Panc1 (cell line): Measurements from ENCODE around the gene TRIM44. TPM values are rescaled to one million over a fixed set of nuclear protein-coding genes. Genes with fewer than 3 reads are reported as not detected.
"Not testable (repeated sequence)": the region's sequence is repeated elsewhere in the genome, so short reads cannot be mapped to it uniquely, and the experiment has no call there.

Experiments
- ATAC-seq: fragments of 200-7000 bp; cut with Tn5 transposase; 2 replicates; pipeline ENCODE4 v1.9.1; 2020; ENCODE audit warnings: mild to moderate bottlenecking, moderate library complexity
- BruUV-seq: library from RNA; stranded (reverse); fragments of 400-500 nt; replicated peaks from 2 replicates; lab custom pipeline; 2021; lab: Mats Ljungman, UMichigan
- CTCF ChIA-PET: fragments of 300-600 bp; sonication (Branson Sonifier 250); formaldehyde crosslinking; loops from one replicate; lab custom pipeline; 2022; ENCODE audit warnings: antibody characterized with exemption; lab: Charles Lee
- POLR2A ChIA-PET: fragments of 300-600 bp; sonication (Branson Sonifier 250); formaldehyde crosslinking; loops from one replicate; lab custom pipeline; 2022; ENCODE audit warnings: antibody characterized with exemption; lab: Charles Lee
- DNase-seq: peaks from one replicate; pipeline ENCODE4 v3.0.0-alpha.2; 2010; ENCODE audit warnings: low read depth, low spot score
- H3K27ac ChIP-seq: 2 replicates; pipeline ENCODE4 v1.5.1; 2011; ENCODE audit warnings: mild to moderate bottlenecking, low read length, inconsistent platforms
- H3K27me3 ChIP-seq: fragments of 200-500 bp; sonication (Bioruptor generic); 2 replicates; pipeline ENCODE4 v1.6.0; 2014; ENCODE audit warnings: low read length, inconsistent platforms; ENCODE audit not compliant: control insufficient read depth, insufficient read depth
- H3K36me3 ChIP-seq: fragments of 200-500 bp; sonication (Bioruptor generic); 2 replicates; pipeline ENCODE4 v1.5.1; 2014; ENCODE audit warnings: inconsistent platforms, mild to moderate bottlenecking, low read length, moderate library complexity; ENCODE audit not compliant: control insufficient read depth, insufficient read depth
- H3K4me1 ChIP-seq: 2 replicates; pipeline ENCODE4 v1.5.1; 2011; ENCODE audit warnings: inconsistent platforms, mild to moderate bottlenecking, low read length, moderate library complexity; ENCODE audit not compliant: control insufficient read depth, insufficient read depth
- H3K4me3 ChIP-seq, 2 experiments: 2 replicates each; pipeline ENCODE4 v1.5.1; 2011 to 2012; ENCODE audit warnings: low read depth in 2 of 2, low read length in 2 of 2, mild to moderate bottlenecking in 2 of 2, inconsistent platforms in 1 of 2, moderate library complexity in 1 of 2
- H3K9me3 ChIP-seq: fragments of 200-500 bp; sonication (Bioruptor generic); 2 replicates; pipeline ENCODE4 v1.5.1; 2014; ENCODE audit warnings: low read depth, mild to moderate bottlenecking, inconsistent platforms, low read length, moderate library complexity; ENCODE audit not compliant: control insufficient read depth, insufficient read depth
- SIN3A ChIP-seq: IDR thresholded peaks from 2 replicates; pipeline ENCODE4 v1.6.1; 2012; ENCODE audit warnings: low read depth, mild to moderate bottlenecking, low read length, moderate library complexity, borderline replicate concordance; ENCODE audit not compliant: insufficient read depth
- TCF7L2 ChIP-seq: IDR thresholded peaks from 2 replicates; pipeline ENCODE4 v1.6.1; 2011; ENCODE audit warnings: mild to moderate bottlenecking, low read depth, low read length, inconsistent platforms
- in situ Hi-C: cut with HindIII; loops from 2 replicates; pipeline ENCODE4 v1.10.0; 2016; ENCODE audit warnings: low sequenced_read_pairs, low pct_unique_long_range_greater_than_20kb
- intact Hi-C: fragments of 100-400 bp; cut with micrococcal nuclease; formaldehyde crosslinking; loops from one replicate; pipeline ENCODE4 v1.10.0; 2022; ENCODE audit not compliant: unreplicated experiment
- total RNA-seq: library from RNA; stranded (reverse); gene quantifications from one replicate; pipeline ENCODE4 v1.2.1, GENCODE V29; 2021; ENCODE audit not compliant: unreplicated experiment
- TF ChIP-seq, protein P1 (sequence below), 2 experiments: IDR thresholded peaks; 2 replicates each; pipeline ENCODE4 v1.6.1; 2011 to 2012; ENCODE audit warnings: low read depth in 2 of 2, control low read depth in 1 of 2, low read length in 1 of 2, mild to moderate bottlenecking in 1 of 2, moderate library complexity in 1 of 2; ENCODE audit not compliant: insufficient read depth in 1 of 2

The TRIM44 gene
- total RNA-seq, 1 experiment from 2014 or later = 80.3 TPM

DNA sequence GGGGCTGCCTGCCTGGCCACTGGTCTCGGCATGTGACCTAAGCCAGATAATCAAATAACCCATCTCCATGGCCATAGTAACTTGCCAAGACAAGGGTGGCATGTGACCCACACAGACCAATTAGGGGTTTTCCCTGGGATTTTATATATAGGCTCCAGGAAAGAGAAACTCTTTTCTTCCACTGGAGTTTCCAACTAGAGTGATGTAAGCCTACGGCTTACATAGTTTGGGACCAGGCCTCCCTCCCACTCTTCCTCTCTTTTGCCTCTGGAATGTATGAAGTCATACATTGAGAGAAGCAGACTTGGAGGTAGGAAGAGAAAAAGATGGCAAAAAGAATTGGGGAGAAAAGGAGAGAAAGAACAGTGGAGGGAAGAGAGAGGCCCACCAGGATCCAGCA is 196.7 kb downstream of the TRIM44 start:
- Histone ChIP-seq H3K4me1 (no peaks in the 10 kb centered on the region), H3K27ac (no peak overlapping the region), H3K36me3 (no peaks in the 10 kb centered on the region), H3K27me3 (no peaks in the 10 kb centered on the region), H3K4me3 (no peak overlapping the region), H3K9me3 (no peaks in the 10 kb centered on the region)
- ChIA-PET CTCF (no interaction called here), POLR2A (no interaction called here)
- DNase-seq = no peak
- ATAC-seq = no peak
- no TSS peak for BruUV-seq
- in situ Hi-C loops = no loop called here
- intact Hi-C loops = no loop called here
- no peak for TF ChIP-seq SIN3A
- no peak for TF ChIP-seq TCF7L2

DNA sequence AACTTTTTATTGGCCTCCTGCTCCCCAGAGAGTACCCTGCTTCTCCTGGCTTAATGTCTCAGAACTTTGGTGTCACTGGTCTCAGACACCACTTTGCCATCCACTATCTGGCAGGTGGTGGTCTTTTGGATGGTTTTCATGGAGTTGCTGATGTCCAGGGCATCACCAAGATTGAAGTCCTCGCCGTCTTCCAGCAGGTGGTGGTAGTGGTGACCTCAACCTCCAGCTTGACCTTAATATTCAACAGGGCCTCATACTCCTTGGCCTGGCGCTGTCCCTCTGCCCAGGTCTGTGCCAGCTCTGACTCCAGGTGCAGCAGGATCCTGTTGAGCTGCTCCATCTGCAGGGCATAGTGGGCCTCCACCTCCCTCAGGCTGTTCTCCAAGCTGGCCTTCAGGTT is 197.6 kb downstream of the TRIM44 start:
- H3K4me3 ChIP-seq, CTCF ChIA-PET, POLR2A ChIA-PET: not testable (repeated sequence)

DNA sequence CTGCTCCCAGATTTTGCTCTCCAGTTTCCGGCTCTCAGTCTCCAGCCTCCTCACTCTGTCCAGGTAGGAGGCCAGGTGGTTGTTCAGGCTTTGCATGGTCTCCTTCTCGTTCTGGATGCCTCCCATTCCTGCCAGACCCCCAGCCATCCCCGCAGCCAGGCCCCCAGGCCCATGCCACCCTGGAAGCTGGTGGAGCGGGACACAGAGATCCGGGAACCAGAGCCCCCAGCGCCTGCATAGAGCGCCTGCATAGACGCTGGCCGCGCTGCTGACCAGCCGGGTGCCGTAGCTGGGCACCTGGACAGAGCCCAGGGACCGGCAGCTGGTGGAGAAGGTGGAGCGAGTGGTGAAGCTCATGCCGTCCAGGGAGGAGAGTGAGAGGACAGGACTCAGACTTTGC is 198.6 kb downstream of the TRIM44 start:
- ATAC-seq = no peak
- H3K9me3 ChIP-seq = no peaks in the 10 kb centered on the region
- intact Hi-C loops (no loop called here), in situ Hi-C loops (no loop called here)
- H3K4me1 ChIP-seq = no peaks in the 10 kb centered on the region
- H3K27ac ChIP-seq = no peak overlapping the region
- CTCF ChIA-PET = interaction anchor here (0.6 to 1.8 kb wide), 2 partner anchors 39 to 211 kb away, joined by 5 to 6 read pairs; no protein-coding TSS in a partner anchor
- H3K36me3 ChIP-seq = no peaks in the 10 kb centered on the region
- POLR2A ChIA-PET = no interaction called here
- TF ChIP-seq, protein P1, sequence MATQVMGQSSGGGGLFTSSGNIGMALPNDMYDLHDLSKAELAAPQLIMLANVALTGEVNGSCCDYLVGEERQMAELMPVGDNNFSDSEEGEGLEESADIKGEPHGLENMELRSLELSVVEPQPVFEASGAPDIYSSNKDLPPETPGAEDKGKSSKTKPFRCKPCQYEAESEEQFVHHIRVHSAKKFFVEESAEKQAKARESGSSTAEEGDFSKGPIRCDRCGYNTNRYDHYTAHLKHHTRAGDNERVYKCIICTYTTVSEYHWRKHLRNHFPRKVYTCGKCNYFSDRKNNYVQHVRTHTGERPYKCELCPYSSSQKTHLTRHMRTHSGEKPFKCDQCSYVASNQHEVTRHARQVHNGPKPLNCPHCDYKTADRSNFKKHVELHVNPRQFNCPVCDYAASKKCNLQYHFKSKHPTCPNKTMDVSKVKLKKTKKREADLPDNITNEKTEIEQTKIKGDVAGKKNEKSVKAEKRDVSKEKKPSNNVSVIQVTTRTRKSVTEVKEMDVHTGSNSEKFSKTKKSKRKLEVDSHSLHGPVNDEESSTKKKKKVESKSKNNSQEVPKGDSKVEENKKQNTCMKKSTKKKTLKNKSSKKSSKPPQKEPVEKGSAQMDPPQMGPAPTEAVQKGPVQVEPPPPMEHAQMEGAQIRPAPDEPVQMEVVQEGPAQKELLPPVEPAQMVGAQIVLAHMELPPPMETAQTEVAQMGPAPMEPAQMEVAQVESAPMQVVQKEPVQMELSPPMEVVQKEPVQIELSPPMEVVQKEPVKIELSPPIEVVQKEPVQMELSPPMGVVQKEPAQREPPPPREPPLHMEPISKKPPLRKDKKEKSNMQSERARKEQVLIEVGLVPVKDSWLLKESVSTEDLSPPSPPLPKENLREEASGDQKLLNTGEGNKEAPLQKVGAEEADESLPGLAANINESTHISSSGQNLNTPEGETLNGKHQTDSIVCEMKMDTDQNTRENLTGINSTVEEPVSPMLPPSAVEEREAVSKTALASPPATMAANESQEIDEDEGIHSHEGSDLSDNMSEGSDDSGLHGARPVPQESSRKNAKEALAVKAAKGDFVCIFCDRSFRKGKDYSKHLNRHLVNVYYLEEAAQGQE (IDR thresholded peaks at IDR 0.05; ENCODE audit: insufficient read depth in 1 of 2, low read depth in 2 of 2, low read length in 1 of 2) = no peak
- no peak for TF ChIP-seq SIN3A
- no TSS peak for BruUV-seq
- no peaks in the 10 kb centered on the region for H3K27me3 ChIP-seq
- H3K4me3 ChIP-seq = no peak overlapping the region
- no peak for DNase-seq

More for the DNA sequence above, 197.6 kb downstream of the TRIM44 start:
- H3K9me3 ChIP-seq, intact Hi-C loops, H3K4me1 ChIP-seq, H3K36me3 ChIP-seq, H3K27ac ChIP-seq, BruUV-seq, in situ Hi-C loops, DNase-seq, ATAC-seq, H3K27me3 ChIP-seq: not testable (repeated sequence)

DNA sequence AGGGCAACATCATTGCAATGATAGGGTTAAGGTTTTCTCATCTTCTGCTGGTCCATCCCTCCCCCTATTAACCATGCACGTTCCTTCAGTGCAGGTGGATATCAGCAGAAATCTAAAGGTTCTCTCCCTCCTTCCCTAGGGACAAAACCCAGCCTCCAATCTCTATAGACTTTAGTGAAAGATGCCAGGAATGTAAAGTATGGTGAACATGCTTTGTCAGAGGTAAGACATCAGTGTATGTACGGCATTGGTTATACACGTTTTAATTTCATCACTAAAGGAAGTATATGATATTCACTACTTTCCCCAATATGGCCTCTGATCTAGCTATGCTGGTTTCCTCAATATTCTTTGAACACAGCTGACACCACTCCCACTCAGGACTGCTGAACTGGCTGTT is 200.1 kb downstream of the TRIM44 start:
- H3K9me3 ChIP-seq = no peaks in the 10 kb centered on the region
- no peak overlapping the region for H3K4me3 ChIP-seq
- ATAC-seq (no peak), DNase-seq (no peak)
- TF ChIP-seq SIN3A = no peak
- no peak overlapping the region for H3K27ac ChIP-seq
- in situ Hi-C loops = no loop called here
- BruUV-seq = no TSS peak
- H3K4me1 ChIP-seq = no peaks in the 10 kb centered on the region
- H3K27me3 ChIP-seq = no peaks in the 10 kb centered on the region
- intact Hi-C loops = no loop called here
- ChIA-PET POLR2A (no interaction called here), CTCF (no interaction called here)
- H3K36me3 ChIP-seq = no peaks in the 10 kb centered on the region
